MCF 10A (cell line): Measurements from ENCODE around the gene LAMB1. TPM values are rescaled to one million over a fixed set of nuclear protein-coding genes. Genes with fewer than 3 reads are reported as not detected.

Experiments
- BruUV-seq: library from RNA; stranded (reverse); fragments of 400-500 nt; replicated peaks from 2 replicates; lab custom pipeline; 2021; lab: Mats Ljungman, UMichigan
- CTCF ChIA-PET: fragments of 300-600 bp; sonication (Branson Sonifier 250); formaldehyde crosslinking; extraction: SDS; loops from one replicate; lab custom pipeline; 2021; ENCODE audit warnings: antibody characterized with exemption, inconsistent platforms; lab: Yijun Ruan, JAX
- POLR2A ChIA-PET: fragments of 300-600, 350-650 bp; sonication (Branson Sonifier 250); formaldehyde crosslinking; extraction: SDS; loops from one replicate; lab custom pipeline; 2020; ENCODE audit warnings: antibody characterized with exemption, inconsistent platforms; lab: Yijun Ruan, JAX
- DNase-seq: peaks from one replicate; pipeline ENCODE4 v3.0.0-alpha.2; 2018; ENCODE audit not compliant: unreplicated experiment
- H3K27ac Mint-ChIP-seq: one replicate; pipeline ENCODE4 v1.8.0; 2022; ENCODE audit warnings: mild to moderate bottlenecking, low read depth, mixed read lengths; ENCODE audit not compliant: unreplicated experiment
- H3K27me3 Mint-ChIP-seq: one replicate; pipeline ENCODE4 v1.8.0; 2022; ENCODE audit warnings: mixed read lengths; ENCODE audit not compliant: insufficient read depth, unreplicated experiment
- H3K36me3 Mint-ChIP-seq: one replicate; pipeline ENCODE4 v1.8.0; 2022; ENCODE audit warnings: mild to moderate bottlenecking, moderate library complexity, mixed read lengths; ENCODE audit not compliant: insufficient read depth, unreplicated experiment
- H3K4me1 Mint-ChIP-seq: one replicate; pipeline ENCODE4 v1.8.0; 2022; ENCODE audit warnings: mixed read lengths; ENCODE audit not compliant: insufficient read depth, unreplicated experiment
- H3K4me3 Mint-ChIP-seq: one replicate; pipeline ENCODE4 v1.8.0; 2022; ENCODE audit warnings: mild to moderate bottlenecking, moderate library complexity, mixed read lengths; ENCODE audit not compliant: unreplicated experiment
- H3K9me3 Mint-ChIP-seq: one replicate; pipeline ENCODE4 v1.8.0; 2022; ENCODE audit warnings: mixed read lengths; ENCODE audit not compliant: unreplicated experiment
- CTCF ChIP-seq: fragments of 200-600 bp; IDR thresholded peaks from one replicate; pipeline ENCODE4 v1.8.0; 2022; ENCODE audit warnings: antibody characterized with exemption, mild to moderate bottlenecking; ENCODE audit not compliant: unreplicated experiment
- intact Hi-C: fragments of 100-400 bp; cut with micrococcal nuclease; formaldehyde crosslinking; loops from 2 replicates; pipeline ENCODE4 v1.14.1; 2022
- total RNA-seq: library from RNA; stranded (reverse); gene quantifications from 2 replicates; pipeline ENCODE4 v1.2.3, GENCODE V29; 2022

LAMB1 gene
- total RNA-seq, 1 experiment from 2014 or later = 275 TPM

GRCh38 chr7:107938456-107939250, 64.3 kb downstream of the LAMB1 start:
- no peak for DNase-seq
- Mint-ChIP-seq H3K4me1 (peaks cover 12% of the 10 kb centered on the region), H3K27ac (no peak overlapping the region), H3K9me3 (no peaks in the 10 kb centered on the region), H3K36me3 (no peaks in the 10 kb centered on the region), H3K4me3 (no peak overlapping the region), H3K27me3 (no peaks in the 10 kb centered on the region)
- CTCF ChIA-PET = interaction anchor here (0.6 kb wide), 1 partner anchor 180 kb away, joined by 3 read pairs; no protein-coding TSS in a partner anchor
- intact Hi-C loops = no loop called here
- no TSS peak for BruUV-seq
- POLR2A ChIA-PET = interaction anchor here (0.6 to 2.5 kb wide), 7 partner anchors 10 to 78 kb away, joined by 3 to 13 read pairs (median 4); no protein-coding TSS in a partner anchor
- no peak for TF ChIP-seq CTCF

GRCh38 chr7:107937531-107937930, 65.4 kb downstream of the LAMB1 start:
- no peak for DNase-seq
- POLR2A ChIA-PET = interaction anchor here (0.7 to 2.0 kb wide), 10 partner anchors 9 to 79 kb away, joined by 3 to 13 read pairs (median 5); partner anchors contain the start of gene DLD
- intact Hi-C loops = no loop called here
- Mint-ChIP-seq H3K27me3 (no peaks in the 10 kb centered on the region), H3K36me3 (no peaks in the 10 kb centered on the region), H3K4me1 (peaks cover 16% of the 10 kb centered on the region), H3K27ac (peak overlapping the region; percentile 69), H3K9me3 (no peaks in the 10 kb centered on the region), H3K4me3 (no peak overlapping the region)
- CTCF ChIA-PET = no interaction called here
- TF ChIP-seq CTCF = no peak
- no TSS peak for BruUV-seq

- intact Hi-C loops = no loop called here
- Mint-ChIP-seq H3K9me3 (no peaks in the 10 kb centered on the region), H3K36me3 (no peaks in the 10 kb centered on the region), H3K27me3 (no peaks in the 10 kb centered on the region), H3K27ac (peak overlapping the region; percentile 69), H3K4me3 (no peak overlapping the region), H3K4me1 (peaks cover 16% of the 10 kb centered on the region)
- TF ChIP-seq CTCF = no peak
- DNase-seq = no peak
- ChIA-PET POLR2A (interaction anchor here (1.1 to 4.7 kb wide), 6 partner anchors 8 to 45 kb away, joined by 3 to 44 read pairs (median 4); partner anchors contain the start of gene DLD), CTCF (no interaction called here)
- no TSS peak for BruUV-seq
Observed at GRCh38 chr7:107936312-107936711, 66.6 kb downstream of the LAMB1 start.

- CTCF ChIA-PET = interaction anchor here (0.6 to 1.3 kb wide), 2 partner anchors 81 to 213 kb away, joined by 3 to 4 read pairs; no protein-coding TSS in a partner anchor
- H3K9me3 Mint-ChIP-seq = no peaks in the 10 kb centered on the region
- intact Hi-C loops = no loop called here
- BruUV-seq = no TSS peak
- TF ChIP-seq CTCF = no peak
- no peaks in the 10 kb centered on the region for H3K36me3 Mint-ChIP-seq
- no peaks in the 10 kb centered on the region for H3K27me3 Mint-ChIP-seq
- peaks cover 16% of the 10 kb centered on the region for H3K4me1 Mint-ChIP-seq
- no peak for DNase-seq
- no peak overlapping the region for H3K4me3 Mint-ChIP-seq
- POLR2A ChIA-PET = interaction anchor here (0.6 to 4.7 kb wide), 12 partner anchors 9 to 44 kb away, joined by 3 to 44 read pairs (median 3); partner anchors contain the start of gene DLD
- peak overlapping the region; percentile 69 for H3K27ac Mint-ChIP-seq
Observed at GRCh38 chr7:107934991-107935770, 67.8 kb downstream of the LAMB1 start.
